Activated CD8-positive, alpha-beta memory T cell treated with anti-CD3 and anti-CD28 coated beads for 36 hours (primary cell): Measurements from ENCODE around the gene SMYD4. TPM values are rescaled to one million over a fixed set of nuclear protein-coding genes. Genes with fewer than 3 reads are reported as not detected.

ENCODE experiments used
- total RNA-seq, 2 experiments: library from RNA; stranded (reverse); gene quantifications; one replicate each; pipeline ENCODE4 v1.2.3, GENCODE V29; 2021

Gene SMYD4
- total RNA-seq, 2 experiments from 2014 or later, result 19.4 to 26.4 TPM

Other genes starting within 250 kb of the SMYD4 start
- gene SLC43A2, start 201.1 kb downstream of the SMYD4 start, total RNA-seq, result 1 to 10 TPM; 5.2 to 6.1 TPM
- gene SCARF1, start 184.2 kb downstream of the SMYD4 start, total RNA-seq, result 1 to 10 TPM; 1.4 to 1.6 TPM
- gene RILP, start 180.0 kb downstream of the SMYD4 start, total RNA-seq, result 1 to 10 TPM; 3.7 to 4.9 TPM
- 100 to 1,000 TPM; 420 to 428 TPM for gene PRPF8, start 145.0 kb downstream of the SMYD4 start, total RNA-seq
- gene TLCD2, start 119.5 kb downstream of the SMYD4 start, total RNA-seq, result under 1 TPM; 0.08 to 0.21 TPM
- gene WDR81, start 105.2 kb downstream of the SMYD4 start, total RNA-seq, result 10 to 100 TPM; 21.2 to 22.3 TPM
- under 1 TPM; 0.19 to 0.21 TPM for gene SERPINF2, start 87.0 kb downstream of the SMYD4 start, total RNA-seq
- gene SERPINF1, start 67.8 kb downstream of the SMYD4 start, total RNA-seq, result 1 to 10 TPM; 1.6 to 2.6 TPM
- 100 to 1,000 TPM; 191 to 195 TPM for gene RPA1, start 103 bp upstream of the SMYD4 start, total RNA-seq
- gene RTN4RL1, start 195.4 kb upstream of the SMYD4 start, total RNA-seq, result 1 to 10 TPM; 1.3 to 1.5 TPM
- gene DPH1, start 200.3 kb upstream of the SMYD4 start, total RNA-seq, result 10 to 100 TPM; 40.1 to 45.0 TPM
- 10 to 100 TPM; 46.2 to 48.6 TPM for gene OVCA2, start 212.1 kb upstream of the SMYD4 start, total RNA-seq
- 10 to 100 TPM; 57.1 to 58.7 TPM for gene HIC1, start 225.2 kb upstream of the SMYD4 start, total RNA-seq